ENCODE data around the gene RPS6KA2.

The RPS6KA2 gene

DNA sequence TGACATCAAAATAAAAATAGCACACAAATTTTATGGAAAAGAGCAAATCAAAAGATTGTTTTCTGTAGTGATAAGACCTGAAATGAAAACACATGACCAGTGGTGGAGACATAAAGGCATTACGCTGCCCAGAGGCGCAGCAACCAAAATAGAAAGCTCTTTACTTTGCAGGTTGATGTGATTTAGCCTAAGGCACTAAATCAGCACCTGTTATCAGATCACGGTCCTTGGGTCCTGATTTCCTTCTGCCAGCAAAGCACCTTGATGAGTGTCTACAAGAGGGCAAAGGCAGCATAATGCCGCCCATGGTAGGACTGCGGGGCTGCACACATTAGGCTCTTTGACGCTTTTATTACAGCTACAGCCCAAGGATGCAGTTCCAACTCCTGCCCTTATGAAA lies 21.3 kb downstream of the RPS6KA2 start:
- Histone ChIP-seq H3K9me3 (ENCODE audit: control insufficient read depth, low read length) (no peaks in the 10 kb centered on the region), H3K4me3 (ENCODE audit: insufficient read depth, low read depth, low read length, poor library complexity, severe bottlenecking) (no peak overlapping the region), H3K4me1 (ENCODE audit: control insufficient read depth, insufficient read depth, low read length, poor library complexity, severe bottlenecking) (no peaks in the 10 kb centered on the region), H3K36me3 (ENCODE audit: control insufficient read depth, insufficient read depth, low read length) (no peaks in the 10 kb centered on the region), H3K27me3 (replicated peaks; ENCODE audit: control insufficient read depth, insufficient read depth, low read length, poor library complexity, severe bottlenecking) (no peaks in the 10 kb centered on the region), H3K27ac (ENCODE audit: insufficient read depth, low read length, poor library complexity, severe bottlenecking) (no peak overlapping the region)
- no peak for DNase-seq

DNA sequence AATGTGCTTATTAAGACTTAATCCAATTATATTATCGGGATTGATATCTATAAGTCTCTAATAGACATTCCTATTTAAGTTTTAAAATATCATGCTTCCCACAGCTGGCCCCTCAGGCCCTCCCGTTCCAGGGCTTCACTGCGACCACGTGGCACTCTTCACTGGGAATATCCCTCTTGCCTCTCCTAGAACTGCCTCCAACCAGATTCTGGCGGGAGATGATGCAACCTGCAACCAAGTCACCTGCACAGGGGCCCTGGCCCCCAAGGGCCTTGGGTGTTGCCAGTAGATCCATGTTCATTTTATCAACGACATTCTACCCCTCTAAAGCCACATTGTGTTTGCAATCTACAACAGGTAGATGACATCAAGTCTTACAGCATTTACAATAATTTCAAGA lies 22.1 kb downstream of the RPS6KA2 start:
- DNase-seq, result no peak
- H3K27ac ChIP-seq (ENCODE audit: insufficient read depth, low read length, poor library complexity, severe bottlenecking), result no peak overlapping the region
- no peaks in the 10 kb centered on the region for H3K9me3 ChIP-seq (ENCODE audit: control insufficient read depth, low read length)
- H3K36me3 ChIP-seq (ENCODE audit: control insufficient read depth, insufficient read depth, low read length), result no peaks in the 10 kb centered on the region
- H3K27me3 ChIP-seq (replicated peaks; ENCODE audit: control insufficient read depth, insufficient read depth, low read length, poor library complexity, severe bottlenecking), result no peaks in the 10 kb centered on the region
- no peaks in the 10 kb centered on the region for H3K4me1 ChIP-seq (ENCODE audit: control insufficient read depth, insufficient read depth, low read length, poor library complexity, severe bottlenecking)
- H3K4me3 ChIP-seq (ENCODE audit: insufficient read depth, low read depth, low read length, poor library complexity, severe bottlenecking), result no peak overlapping the region

DNA sequence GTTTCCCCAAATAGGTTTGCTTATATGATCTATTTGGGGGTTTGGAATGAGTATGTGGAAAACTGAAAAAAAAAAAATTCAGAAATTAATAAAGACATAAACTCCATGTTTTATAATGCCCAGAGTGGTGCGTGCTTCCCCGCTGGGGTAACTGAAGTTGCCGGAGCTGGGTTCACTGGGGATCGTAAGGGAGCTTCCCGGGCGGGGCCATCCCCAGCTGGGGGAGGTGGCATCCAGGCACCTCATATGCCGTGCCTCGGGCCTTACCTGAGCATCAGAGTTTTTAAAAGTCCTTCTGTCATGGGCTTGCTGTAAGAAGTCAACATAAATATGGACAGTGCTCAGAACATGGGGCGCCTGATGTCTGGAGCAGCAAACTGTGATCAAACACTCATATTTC lies 22.7 kb downstream of the RPS6KA2 start:
- DNase-seq, result no peak
- no peaks in the 10 kb centered on the region for H3K4me1 ChIP-seq (ENCODE audit: control insufficient read depth, insufficient read depth, low read length, poor library complexity, severe bottlenecking)
- no peak overlapping the region for H3K4me3 ChIP-seq (ENCODE audit: insufficient read depth, low read depth, low read length, poor library complexity, severe bottlenecking)
- H3K27me3 ChIP-seq (replicated peaks; ENCODE audit: control insufficient read depth, insufficient read depth, low read length, poor library complexity, severe bottlenecking), result no peaks in the 10 kb centered on the region
- no peaks in the 10 kb centered on the region for H3K9me3 ChIP-seq (ENCODE audit: control insufficient read depth, low read length)
- H3K36me3 ChIP-seq (ENCODE audit: control insufficient read depth, insufficient read depth, low read length), result no peaks in the 10 kb centered on the region
- H3K27ac ChIP-seq (ENCODE audit: insufficient read depth, low read length, poor library complexity, severe bottlenecking), result no peak overlapping the region

DNA sequence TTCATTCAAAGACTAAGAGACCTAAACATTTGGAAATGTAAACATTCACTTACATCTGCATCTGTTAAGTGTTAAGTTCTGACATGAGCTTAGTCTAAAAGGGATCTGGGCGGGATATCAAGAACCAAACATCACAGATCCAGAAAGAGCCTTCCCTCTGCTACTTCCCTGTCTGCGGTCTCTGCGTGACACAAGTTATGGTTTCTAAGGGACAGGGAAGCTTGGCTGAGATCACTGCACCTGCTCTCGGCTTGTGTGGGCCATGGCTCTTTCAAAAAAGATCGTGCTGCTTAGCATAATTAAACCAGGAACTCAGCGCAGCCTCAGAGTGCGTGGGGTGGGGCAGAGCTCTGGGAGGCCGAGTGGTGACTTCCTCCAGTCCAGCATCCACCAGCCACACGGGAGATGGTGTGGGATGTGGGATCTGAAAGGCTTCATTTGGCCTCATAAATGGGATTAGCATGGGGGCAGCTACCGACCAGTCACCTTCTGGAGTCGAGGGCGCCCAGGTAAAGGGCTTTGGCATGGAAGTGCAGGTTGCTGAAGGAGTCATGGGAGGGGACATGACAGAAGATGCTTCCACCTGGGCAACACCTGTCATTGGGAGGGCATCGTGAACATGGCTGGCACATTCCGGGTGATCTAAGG lies 23.9 kb downstream of the RPS6KA2 start:
- Histone ChIP-seq H3K4me1 (ENCODE audit: control insufficient read depth, insufficient read depth, low read length, poor library complexity, severe bottlenecking) (no peaks in the 10 kb centered on the region), H3K27me3 (replicated peaks; ENCODE audit: control insufficient read depth, insufficient read depth, low read length, poor library complexity, severe bottlenecking) (no peaks in the 10 kb centered on the region), H3K9me3 (ENCODE audit: control insufficient read depth, low read length) (no peaks in the 10 kb centered on the region), H3K36me3 (ENCODE audit: control insufficient read depth, insufficient read depth, low read length) (no peaks in the 10 kb centered on the region), H3K4me3 (ENCODE audit: insufficient read depth, low read depth, low read length, poor library complexity, severe bottlenecking) (no peak overlapping the region), H3K27ac (ENCODE audit: insufficient read depth, low read length, poor library complexity, severe bottlenecking) (no peak overlapping the region)
- no peak for DNase-seq

DNA sequence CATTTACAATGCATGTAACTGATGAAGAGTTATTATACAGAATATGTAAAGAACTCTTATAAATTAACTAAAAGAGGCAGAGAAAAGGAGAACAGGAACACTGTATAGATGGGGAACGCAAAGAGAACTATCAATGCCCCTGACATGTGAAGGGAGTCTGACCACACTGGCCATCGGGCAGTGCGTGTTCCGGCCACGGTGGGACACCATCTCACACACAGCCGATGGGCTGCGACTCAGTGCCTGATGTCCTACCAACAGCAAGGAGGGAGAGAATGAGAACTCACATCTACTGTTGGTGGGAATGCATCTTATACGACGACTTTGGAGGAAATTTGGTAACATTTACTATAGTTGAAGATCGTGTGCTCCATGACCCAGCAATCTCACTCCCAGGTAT lies 25.1 kb downstream of the RPS6KA2 start:
- H3K27me3 ChIP-seq (replicated peaks; ENCODE audit: control insufficient read depth, insufficient read depth, low read length, poor library complexity, severe bottlenecking), result no peaks in the 10 kb centered on the region
- H3K4me1 ChIP-seq (ENCODE audit: control insufficient read depth, insufficient read depth, low read length, poor library complexity, severe bottlenecking), result no peaks in the 10 kb centered on the region
- no peaks in the 10 kb centered on the region for H3K9me3 ChIP-seq (ENCODE audit: control insufficient read depth, low read length)
- no peak overlapping the region for H3K4me3 ChIP-seq (ENCODE audit: insufficient read depth, low read depth, low read length, poor library complexity, severe bottlenecking)
- DNase-seq, result no peak
- no peaks in the 10 kb centered on the region for H3K36me3 ChIP-seq (ENCODE audit: control insufficient read depth, insufficient read depth, low read length)
- no peak overlapping the region for H3K27ac ChIP-seq (ENCODE audit: insufficient read depth, low read length, poor library complexity, severe bottlenecking)

DNA sequence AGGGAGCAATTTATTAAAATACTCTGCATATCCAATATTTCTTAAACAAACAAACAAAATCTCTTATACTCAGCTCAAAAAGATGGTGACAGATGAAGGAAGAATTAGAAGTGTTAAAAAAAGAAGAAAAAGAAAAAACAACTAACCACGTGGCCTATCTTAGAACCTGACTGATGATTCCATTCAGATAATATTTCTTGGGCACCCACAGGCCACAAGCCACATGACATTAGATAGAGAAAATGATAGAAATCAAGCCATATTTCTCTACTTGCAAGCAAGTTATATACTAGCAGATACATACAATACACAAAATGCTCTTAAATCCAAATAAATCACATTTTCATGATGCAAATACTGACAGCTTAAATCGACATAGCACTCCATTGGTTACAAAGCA lies 26.1 kb downstream of the RPS6KA2 start:
- H3K4me1 ChIP-seq (ENCODE audit: control insufficient read depth, insufficient read depth, low read length, poor library complexity, severe bottlenecking), result no peaks in the 10 kb centered on the region

DNA sequence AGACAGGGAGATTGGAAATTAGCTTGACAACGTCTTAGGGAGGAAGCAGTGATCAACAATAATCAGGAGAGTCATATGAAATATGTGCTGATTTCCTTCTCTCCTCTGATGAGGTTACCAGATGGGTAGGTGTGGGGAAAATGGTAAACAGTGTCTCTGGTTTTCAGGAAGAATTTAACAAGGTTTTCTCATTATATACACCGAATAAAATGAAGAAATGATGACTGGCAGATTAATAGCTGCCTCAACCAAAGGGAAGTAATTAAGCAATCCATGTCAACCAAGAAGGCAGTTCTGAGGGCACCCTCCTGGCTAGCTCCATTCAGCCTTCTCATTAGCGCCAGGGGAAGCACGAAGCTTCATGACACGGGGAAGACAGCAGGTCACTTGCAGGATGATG lies 27.8 kb downstream of the RPS6KA2 start:
- Histone ChIP-seq H3K27ac (ENCODE audit: insufficient read depth, low read length, poor library complexity, severe bottlenecking) (no peak overlapping the region), H3K27me3 (replicated peaks; ENCODE audit: control insufficient read depth, insufficient read depth, low read length, poor library complexity, severe bottlenecking) (no peaks in the 10 kb centered on the region), H3K9me3 (ENCODE audit: control insufficient read depth, low read length) (no peaks in the 10 kb centered on the region), H3K36me3 (ENCODE audit: control insufficient read depth, insufficient read depth, low read length) (no peaks in the 10 kb centered on the region), H3K4me1 (ENCODE audit: control insufficient read depth, insufficient read depth, low read length, poor library complexity, severe bottlenecking) (no peaks in the 10 kb centered on the region), H3K4me3 (ENCODE audit: insufficient read depth, low read depth, low read length, poor library complexity, severe bottlenecking) (no peak overlapping the region)
- no peak for DNase-seq

More for the DNA sequence above, 26.1 kb downstream of the RPS6KA2 start:
- Histone ChIP-seq H3K9me3 (ENCODE audit: control insufficient read depth, low read length) (no peaks in the 10 kb centered on the region), H3K27ac (ENCODE audit: insufficient read depth, low read length, poor library complexity, severe bottlenecking) (no peak overlapping the region), H3K36me3 (ENCODE audit: control insufficient read depth, insufficient read depth, low read length) (no peaks in the 10 kb centered on the region), H3K27me3 (replicated peaks; ENCODE audit: control insufficient read depth, insufficient read depth, low read length, poor library complexity, severe bottlenecking) (no peaks in the 10 kb centered on the region), H3K4me3 (ENCODE audit: insufficient read depth, low read depth, low read length, poor library complexity, severe bottlenecking) (no peak overlapping the region)
- DNase-seq, result no peak

DNA sequence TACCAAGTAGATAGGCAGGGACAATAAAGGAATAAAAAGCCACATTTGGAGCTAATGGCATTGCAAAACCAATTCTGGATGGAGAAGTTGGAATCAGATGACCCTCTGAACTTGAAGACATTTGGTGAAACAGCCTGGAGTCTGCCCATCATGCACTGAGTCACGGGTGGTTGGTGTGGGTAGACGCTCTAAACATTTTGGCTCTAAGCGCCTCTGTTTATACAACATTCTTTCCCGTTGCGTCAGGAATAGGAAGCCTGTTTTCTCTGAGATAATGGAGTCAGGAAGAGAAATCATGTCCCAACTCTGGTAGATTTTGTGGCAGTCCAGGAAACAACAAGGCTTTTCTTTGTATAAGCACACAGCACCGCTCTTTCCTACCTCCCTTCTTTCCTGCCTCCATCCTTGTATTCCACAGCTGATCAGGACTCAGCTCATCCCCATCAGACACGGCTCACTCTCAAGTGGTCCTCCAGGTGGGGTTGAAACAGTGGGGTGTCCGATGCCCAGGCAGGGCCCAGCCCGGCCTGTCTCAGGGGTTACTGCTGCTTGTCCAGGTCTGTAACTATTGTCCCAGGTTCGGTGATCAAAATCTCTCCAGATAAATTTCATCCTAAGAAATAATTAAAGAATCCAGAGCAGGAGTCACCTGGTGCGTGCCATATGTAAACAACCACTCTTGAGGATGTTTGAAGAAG lies 28.5 kb downstream of the RPS6KA2 start:
- no peak for DNase-seq
- Histone ChIP-seq H3K9me3 (ENCODE audit: control insufficient read depth, low read length) (no peaks in the 10 kb centered on the region), H3K4me3 (ENCODE audit: insufficient read depth, low read depth, low read length, poor library complexity, severe bottlenecking) (no peak overlapping the region), H3K4me1 (ENCODE audit: control insufficient read depth, insufficient read depth, low read length, poor library complexity, severe bottlenecking) (no peaks in the 10 kb centered on the region), H3K27ac (ENCODE audit: insufficient read depth, low read length, poor library complexity, severe bottlenecking) (no peak overlapping the region), H3K36me3 (ENCODE audit: control insufficient read depth, insufficient read depth, low read length) (no peaks in the 10 kb centered on the region), H3K27me3 (replicated peaks; ENCODE audit: control insufficient read depth, insufficient read depth, low read length, poor library complexity, severe bottlenecking) (no peaks in the 10 kb centered on the region)

GRCh38 chr6:166597711-166598440 lies 29.2 kb downstream of the RPS6KA2 start:
- Histone ChIP-seq H3K4me3 (ENCODE audit: insufficient read depth, low read depth, low read length, poor library complexity, severe bottlenecking) (no peak overlapping the region), H3K9me3 (ENCODE audit: control insufficient read depth, low read length) (no peaks in the 10 kb centered on the region), H3K4me1 (ENCODE audit: control insufficient read depth, insufficient read depth, low read length, poor library complexity, severe bottlenecking) (no peaks in the 10 kb centered on the region), H3K36me3 (ENCODE audit: control insufficient read depth, insufficient read depth, low read length) (no peaks in the 10 kb centered on the region), H3K27me3 (replicated peaks; ENCODE audit: control insufficient read depth, insufficient read depth, low read length, poor library complexity, severe bottlenecking) (no peaks in the 10 kb centered on the region), H3K27ac (ENCODE audit: insufficient read depth, low read length, poor library complexity, severe bottlenecking) (no peak overlapping the region)
- DNase-seq, result no peak
